HepG2 (cell line): ENCODE data around the gene C3orf52. TPM values are rescaled to one million over a fixed set of nuclear protein-coding genes. Genes with fewer than 3 reads are reported as not detected.

Source experiments
- ATAC-seq: fragments of 200-7000 bp; cut with Tn5 transposase; 3 replicates; pipeline ENCODE4 v1.9.1; 2020; ENCODE audit warnings: mild to moderate bottlenecking, moderate library complexity
- BruUV-seq: library from RNA; stranded (reverse); fragments of 400-500 nt; replicated peaks from 2 replicates; lab custom pipeline; 2021; lab: Mats Ljungman, UMichigan
- CTCF ChIA-PET: fragments of 300-600 bp; formaldehyde crosslinking; extraction: SDS; loops from one replicate; lab custom pipeline; 2021; ENCODE audit warnings: low total read pairs, inconsistent platforms, low intra/inter-chr PET ratio; lab: Yijun Ruan, JAX
- POLR2A ChIA-PET: fragments of 350-600 bp; sonication (Branson Sonifier 250); formaldehyde crosslinking; loops from one replicate; lab custom pipeline; 2020; ENCODE audit warnings: antibody characterized with exemption, inconsistent platforms; lab: Yijun Ruan, JAX
- DNase-seq: peaks from one replicate; pipeline ENCODE4 v3.0.0-alpha.2; 2015; ENCODE audit warnings: low spot score
- FAIRE-seq: peaks from 3 replicates; lab custom pipeline; 2011; peaks lifted over from hg19 to GRCh38; lab: Jason Lieb, UNC
- H2AFZ ChIP-seq: one replicate; pipeline ENCODE4 v1.6.1; 2011; ENCODE audit warnings: low read length, inconsistent platforms
- H3K27ac ChIP-seq: fragments of 300-600 bp; 3 replicates; pipeline ENCODE4 v1.8.0; 2011; ENCODE audit warnings: mixed run types, mild to moderate bottlenecking, mixed read lengths, low read length, inconsistent platforms; ENCODE audit not compliant: insufficient read depth; ENCODE audit errors: extremely low read length
- H3K27me3 ChIP-seq, 2 experiments: fragments of 200-600 bp in 1 of 2; 2 replicates in 1 of 2; 3 replicates in 1 of 2; pipeline versions ENCODE4 v1.6.0 to v1.8.0; 2011; ENCODE audit warnings: low read length in 2 of 2, mild to moderate bottlenecking in 2 of 2, moderate library complexity in 2 of 2, inconsistent platforms in 1 of 2; ENCODE audit not compliant: insufficient read depth in 2 of 2, control insufficient read depth in 1 of 2
- H3K36me3 ChIP-seq, 2 experiments: fragments of 200-600 bp in 1 of 2; replicated peaks in 1 of 2; 2 replicates in 1 of 2; 3 replicates in 1 of 2; pipeline versions ENCODE4 v1.5.1 to v1.8.0; 2011; ENCODE audit warnings: low read length in 2 of 2, inconsistent platforms in 1 of 2; ENCODE audit not compliant: insufficient read depth in 2 of 2, control insufficient read depth in 1 of 2
- H3K4me1 ChIP-seq: 2 replicates; pipeline ENCODE4 v1.5.1; 2012; ENCODE audit warnings: low read length, inconsistent platforms; ENCODE audit not compliant: insufficient read depth
- H3K4me2 ChIP-seq: 2 replicates; pipeline ENCODE4 v1.6.0; 2011; ENCODE audit warnings: low read depth, low read length, inconsistent platforms
- H3K4me3 ChIP-seq, 3 experiments: fragments of 200-600 bp in 1 of 3; sonication (generic), shearing (Covaris generic) in 1 of 3; replicated peaks in 1 of 3; 2 replicates each; pipeline ENCODE4 v1.5.1; 2011 to 2016; ENCODE audit warnings: low read length in 3 of 3, inconsistent platforms in 2 of 3, low read depth in 2 of 3, mild to moderate bottlenecking in 2 of 3, control low read depth in 1 of 3, mixed read lengths in 1 of 3; ENCODE audit not compliant: insufficient read depth in 1 of 3
- H3K79me2 ChIP-seq: one replicate; pipeline ENCODE4 v1.6.1; 2011; ENCODE audit warnings: low read length, inconsistent platforms; ENCODE audit not compliant: insufficient read depth
- H3K9ac ChIP-seq: 2 replicates; pipeline ENCODE4 v1.6.0; 2011; ENCODE audit warnings: mild to moderate bottlenecking, low read depth, low read length, inconsistent platforms; ENCODE audit not compliant: insufficient read depth
- H3K9me3 ChIP-seq: 2 replicates; pipeline ENCODE4 v1.5.1; 2012; ENCODE audit warnings: mild to moderate bottlenecking, low read length
- H4K20me1 ChIP-seq: 2 replicates; pipeline ENCODE4 v1.6.0; 2011; ENCODE audit warnings: inconsistent platforms, mild to moderate bottlenecking, low read length, moderate library complexity; ENCODE audit not compliant: insufficient read depth
- ATF1 ChIP-seq: IDR thresholded peaks from 2 replicates; pipeline ENCODE4 v1.6.1; 2016; ENCODE audit warnings: mild to moderate bottlenecking, control low read depth
- BHLHE40 ChIP-seq: IDR thresholded peaks from 2 replicates; pipeline ENCODE4 v1.6.1; 2011; ENCODE audit warnings: low read length, improper control_type of control experiment
- CCAR2 ChIP-seq: fragments of 200-400 bp; formaldehyde crosslinking; optimal IDR thresholded peaks from 2 replicates; pipeline ENCODE3; 2018; ENCODE audit warnings: low read depth, mild to moderate bottlenecking, low read length, moderate library complexity
- CREM ChIP-seq, 2 experiments: sonication (generic) in 1 of 2; formaldehyde crosslinking in 1 of 2; IDR thresholded peaks; 2 replicates each; pipeline versions ENCODE4 v1.4.0 to v1.6.1; 2016 to 2020; ENCODE audit warnings: antibody characterized with exemption in 1 of 2, mild to moderate bottlenecking in 1 of 2, missing genetic modification reagents in 1 of 2
- GABPA ChIP-seq, 2 experiments: IDR thresholded peaks; 2 replicates each; pipeline ENCODE4 v1.6.1; 2011 to 2016; ENCODE audit warnings: low read depth in 2 of 2, low read length in 1 of 2, missing biosample characterization in 1 of 2, missing genetic modification characterization in 1 of 2
- MEIS2 ChIP-seq: sonication (generic); formaldehyde crosslinking; IDR thresholded peaks from 2 replicates; pipeline ENCODE4 v1.9.0; 2021; ENCODE audit warnings: mild to moderate bottlenecking, missing genetic modification reagents
- NRL ChIP-seq: sonication (generic); formaldehyde crosslinking; IDR thresholded peaks from 2 replicates; pipeline ENCODE4 v1.5.0; 2020; ENCODE audit warnings: missing genetic modification reagents, mild to moderate bottlenecking, moderate library complexity, borderline replicate concordance
- SMC3 ChIP-seq: IDR thresholded peaks from 2 replicates; pipeline ENCODE4 v1.6.1; 2011; ENCODE audit warnings: low read length, improper control_type of control experiment
- STAG1 ChIP-seq: sonication (generic); formaldehyde crosslinking; IDR thresholded peaks from 2 replicates; pipeline ENCODE4 v1.4.0; 2020; ENCODE audit warnings: missing genetic modification reagents
- TP53 ChIP-seq: sonication (generic); formaldehyde crosslinking; conservative IDR thresholded peaks from 2 replicates; pipeline ENCODE4 v1.4.0; 2020; ENCODE audit warnings: missing genetic modification reagents
- ZFP36L2 ChIP-seq: sonication (generic); formaldehyde crosslinking; IDR thresholded peaks from 2 replicates; pipeline ENCODE4 v1.4.0; 2020; ENCODE audit warnings: missing genetic modification reagents
- ZNF331 ChIP-seq: sonication (generic); formaldehyde crosslinking; IDR thresholded peaks from 2 replicates; pipeline ENCODE4 v1.4.0; 2020; ENCODE audit warnings: missing genetic modification reagents
- ZNF33B ChIP-seq: sonication (generic); formaldehyde crosslinking; IDR thresholded peaks from 2 replicates; pipeline ENCODE4 v1.5.1; 2020; ENCODE audit warnings: mild to moderate bottlenecking, missing genetic modification reagents
- ZNF670 ChIP-seq: sonication (generic); formaldehyde crosslinking; IDR thresholded peaks from 2 replicates; pipeline ENCODE4 v1.8.0; 2022; ENCODE audit warnings: mild to moderate bottlenecking, missing genetic modification reagents, borderline replicate concordance
- WGBS: methylation state at CpG from one replicate; pipeline ENCODE4 v1.1.6; 2017; ENCODE audit warnings: low lambda C conversion rate; 5-methylcytosine and 5-hydroxymethylcytosine counted together
- in situ Hi-C: cut with HindIII; loops from 2 replicates; pipeline ENCODE4 v1.10.0; 2017; ENCODE audit warnings: low pct_unique_long_range_greater_than_20kb; ENCODE audit not compliant: extremely low pct_ligation_motif_present
- intact Hi-C: fragments of 100-400 bp; cut with micrococcal nuclease; formaldehyde crosslinking; loops from one replicate; pipeline ENCODE4 v1.10.0; 2022; ENCODE audit not compliant: unreplicated experiment
- polyA plus RNA-seq, 8 experiments: library from polyadenylated mRNA; depleted of rRNA in 3 of 8; stranded (reverse) in 7 of 8; unstranded in 1 of 8; fragments of >200 nt; fragmentation: Illumina TruSeq in 4 of 8; extraction: Trizol in 4 of 8; gene quantifications; 2 replicates each; pipeline versions ENCODE4 v1.2.1 to v1.2.3, GENCODE V29; 2011 to 2016; ENCODE audit warnings: low read depth in 4 of 8, missing spikeins in 1 of 8, mixed read lengths in 1 of 8; ENCODE audit not compliant: insufficient read depth in 1 of 8
- total RNA-seq, 5 experiments: library from RNA; depleted of rRNA; stranded (reverse); fragments of >200 nt; fragmentation: Illumina TruSeq; extraction: Trizol; gene quantifications; 2 replicates each; pipeline ENCODE4 v1.2.3, GENCODE V29; 2016; ENCODE audit warnings: low read depth in 1 of 5
- TF ChIP-seq, protein P1 (sequence below): sonication (generic); formaldehyde crosslinking; IDR thresholded peaks from 2 replicates; pipeline ENCODE4 v1.4.0; 2020; ENCODE audit warnings: missing genetic modification reagents
- TF ChIP-seq, protein P2 (sequence below): sonication (generic); formaldehyde crosslinking; IDR thresholded peaks from 2 replicates; pipeline ENCODE4 v1.5.0; 2020; ENCODE audit warnings: mild to moderate bottlenecking, missing genetic modification reagents, moderate library complexity

Gene C3orf52
- total and polyA plus RNA-seq, 2 of the 13 experiments (the other 11 are each of a cell fraction or from before 2014, with no cell fraction given): 0.79 to 1.2 TPM

DNA sequence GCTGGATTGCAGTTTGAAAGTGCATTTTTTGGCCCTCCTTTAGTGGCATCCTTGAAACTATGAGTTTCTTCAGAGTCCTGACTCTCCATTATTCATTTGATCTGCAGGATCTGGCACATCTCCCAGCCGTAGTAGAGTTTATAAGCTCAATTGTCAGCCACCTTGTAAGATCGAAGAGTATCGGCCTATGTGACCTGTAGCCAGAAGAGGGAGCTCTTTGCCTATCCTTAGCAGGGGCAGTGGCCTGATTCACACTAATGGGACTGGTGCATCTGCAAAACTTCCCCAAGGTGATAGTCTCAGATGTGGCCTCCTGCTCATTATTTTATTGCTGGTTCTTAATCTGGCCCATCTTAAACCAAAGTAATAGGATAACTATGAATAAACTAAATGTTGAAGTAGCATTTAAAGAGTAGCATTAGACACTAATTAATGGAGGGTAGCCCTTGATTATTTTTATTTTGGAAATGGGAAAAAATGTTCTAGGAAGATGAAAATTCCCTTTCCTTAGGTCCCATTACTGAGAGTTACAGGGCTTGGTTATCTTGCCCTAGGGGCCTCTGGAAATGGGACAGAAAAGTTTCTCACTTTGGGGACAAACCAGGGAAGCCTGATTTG, 25.7 kb downstream of the C3orf52 start:
- no peaks in the 10 kb centered on the region for H3K27me3 ChIP-seq
- no peak overlapping the region for H3K4me3 ChIP-seq
- BruUV-seq: no TSS peak
- H3K4me1 ChIP-seq: peaks cover 9% of the 10 kb centered on the region
- POLR2A ChIA-PET: no interaction called here
- FAIRE-seq (peak; percentile 77), ATAC-seq (peak; percentile 95), DNase-seq (peak; percentile 33)
- no peaks in the 10 kb centered on the region for H3K79me2 ChIP-seq
- no peaks in the 10 kb centered on the region for H3K36me3 ChIP-seq
- no peaks in the 10 kb centered on the region for H3K9me3 ChIP-seq
- intact Hi-C loops: loop anchor here (1.0 kb wide), 1 partner anchor 407 kb away; no protein-coding TSS in a partner anchor
- H4K20me1 ChIP-seq: no peaks in the 10 kb centered on the region
- TF ChIP-seq, protein P1, sequence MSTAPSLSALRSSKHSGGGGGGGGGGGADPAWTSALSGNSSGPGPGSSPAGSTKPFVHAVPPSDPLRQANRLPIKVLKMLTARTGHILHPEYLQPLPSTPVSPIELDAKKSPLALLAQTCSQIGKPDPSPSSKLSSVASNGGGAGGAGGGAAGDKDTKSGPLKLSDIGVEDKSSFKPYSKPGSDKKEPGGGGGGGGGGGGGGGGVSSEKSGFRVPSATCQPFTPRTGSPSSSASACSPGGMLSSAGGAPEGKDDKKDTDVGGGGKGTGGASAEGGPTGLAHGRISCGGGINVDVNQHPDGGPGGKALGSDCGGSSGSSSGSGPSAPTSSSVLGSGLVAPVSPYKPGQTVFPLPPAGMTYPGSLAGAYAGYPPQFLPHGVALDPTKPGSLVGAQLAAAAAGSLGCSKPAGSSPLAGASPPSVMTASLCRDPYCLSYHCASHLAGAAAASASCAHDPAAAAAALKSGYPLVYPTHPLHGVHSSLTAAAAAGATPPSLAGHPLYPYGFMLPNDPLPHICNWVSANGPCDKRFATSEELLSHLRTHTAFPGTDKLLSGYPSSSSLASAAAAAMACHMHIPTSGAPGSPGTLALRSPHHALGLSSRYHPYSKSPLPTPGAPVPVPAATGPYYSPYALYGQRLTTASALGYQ (CRISPR knock-in tag): no peak
- TF ChIP-seq TP53 (CRISPR knock-in tag) (no peak), CCAR2 (no peak), NRL (CRISPR knock-in tag) (no peak), ZFP36L2 (CRISPR knock-in tag) (no peak), BHLHE40 (no peak), STAG1 (CRISPR knock-in tag) (peak; percentile 74), ZNF331 (CRISPR knock-in tag) (no peak), ATF1 (no peak), ZNF33B (CRISPR knock-in tag) (no peak), CREM (IDR thresholded peaks at IDR 0.05) (no peak), CREM (CRISPR knock-in tag; IDR thresholded peaks at IDR 0.05) (no peak), MEIS2 (no peak), SMC3 (peak; percentile 37; the same call in 1 of the 2 replicates), ZNF670 (no peak), GABPA (IDR thresholded peaks at IDR 0.05; ENCODE audit: low read depth, low read length) (no peak), GABPA (CRISPR knock-in tag; IDR thresholded peaks at IDR 0.05; ENCODE audit: low read depth) (no peak)
- TF ChIP-seq, protein P2, sequence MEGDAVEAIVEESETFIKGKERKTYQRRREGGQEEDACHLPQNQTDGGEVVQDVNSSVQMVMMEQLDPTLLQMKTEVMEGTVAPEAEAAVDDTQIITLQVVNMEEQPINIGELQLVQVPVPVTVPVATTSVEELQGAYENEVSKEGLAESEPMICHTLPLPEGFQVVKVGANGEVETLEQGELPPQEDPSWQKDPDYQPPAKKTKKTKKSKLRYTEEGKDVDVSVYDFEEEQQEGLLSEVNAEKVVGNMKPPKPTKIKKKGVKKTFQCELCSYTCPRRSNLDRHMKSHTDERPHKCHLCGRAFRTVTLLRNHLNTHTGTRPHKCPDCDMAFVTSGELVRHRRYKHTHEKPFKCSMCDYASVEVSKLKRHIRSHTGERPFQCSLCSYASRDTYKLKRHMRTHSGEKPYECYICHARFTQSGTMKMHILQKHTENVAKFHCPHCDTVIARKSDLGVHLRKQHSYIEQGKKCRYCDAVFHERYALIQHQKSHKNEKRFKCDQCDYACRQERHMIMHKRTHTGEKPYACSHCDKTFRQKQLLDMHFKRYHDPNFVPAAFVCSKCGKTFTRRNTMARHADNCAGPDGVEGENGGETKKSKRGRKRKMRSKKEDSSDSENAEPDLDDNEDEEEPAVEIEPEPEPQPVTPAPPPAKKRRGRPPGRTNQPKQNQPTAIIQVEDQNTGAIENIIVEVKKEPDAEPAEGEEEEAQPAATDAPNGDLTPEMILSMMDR: peak; percentile 83
- CTCF ChIA-PET: interaction anchor here (1.0 to 1.4 kb wide), 2 partner anchors 407 to 419 kb away, joined by 3 to 6 read pairs; no protein-coding TSS in a partner anchor
- in situ Hi-C loops: loop anchor here (10.0 kb wide), 1 partner anchor 423 kb away; no protein-coding TSS in a partner anchor
- H3K27ac ChIP-seq: no peak overlapping the region
- H3K4me2 ChIP-seq: no peak overlapping the region
- WGBS: 22% methylated on average over 3 of the region's 3 CpGs
- no peak overlapping the region for H3K9ac ChIP-seq
- no peak overlapping the region for H2AFZ ChIP-seq
